Stimulated activated CD4-positive, alpha-beta T cell treated with anti-CD3 and anti-CD28 coated beads, TNF-alpha, amount 100 ng/mL, for 4 hours (primary cell): Measurements from ENCODE around the gene NTF3.

Source experiments
- DNase-seq, 3 experiments: peaks; one replicate each; pipeline ENCODE4 v3.0.0-alpha.2; 2020; ENCODE audit warnings: low read depth in 3 of 3

The NTF3 gene

DNA sequence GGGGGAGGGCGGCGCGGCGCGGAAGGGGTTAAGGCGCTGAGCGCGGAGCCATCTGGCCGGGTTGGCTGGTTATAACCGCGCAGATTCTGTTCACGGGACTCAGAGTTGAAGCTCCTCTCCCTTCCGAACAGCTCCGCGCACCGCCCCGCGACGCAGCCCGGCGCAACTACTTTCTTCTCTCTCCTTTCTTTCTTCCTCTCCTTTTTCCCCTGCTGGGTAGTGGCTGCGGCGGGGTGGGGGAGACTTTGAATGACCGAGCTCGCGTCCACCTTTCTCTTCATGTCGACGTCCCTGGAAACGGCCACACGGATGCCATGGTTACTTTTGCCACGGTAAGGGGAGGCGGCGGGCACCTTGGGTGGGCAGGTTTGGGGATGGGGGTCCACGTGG lies at the start of gene NTF3:
TSS of gene NTF3 (plus strand) at position 98 of the 390 bp plus-strand sequence. CDS start at position 315, 217 bp downstream.
- no peak for DNase-seq

GRCh38 chr12:5384015-5384414 lies 47.9 kb upstream of the NTF3 start:
- DNase-seq = no peak

DNA sequence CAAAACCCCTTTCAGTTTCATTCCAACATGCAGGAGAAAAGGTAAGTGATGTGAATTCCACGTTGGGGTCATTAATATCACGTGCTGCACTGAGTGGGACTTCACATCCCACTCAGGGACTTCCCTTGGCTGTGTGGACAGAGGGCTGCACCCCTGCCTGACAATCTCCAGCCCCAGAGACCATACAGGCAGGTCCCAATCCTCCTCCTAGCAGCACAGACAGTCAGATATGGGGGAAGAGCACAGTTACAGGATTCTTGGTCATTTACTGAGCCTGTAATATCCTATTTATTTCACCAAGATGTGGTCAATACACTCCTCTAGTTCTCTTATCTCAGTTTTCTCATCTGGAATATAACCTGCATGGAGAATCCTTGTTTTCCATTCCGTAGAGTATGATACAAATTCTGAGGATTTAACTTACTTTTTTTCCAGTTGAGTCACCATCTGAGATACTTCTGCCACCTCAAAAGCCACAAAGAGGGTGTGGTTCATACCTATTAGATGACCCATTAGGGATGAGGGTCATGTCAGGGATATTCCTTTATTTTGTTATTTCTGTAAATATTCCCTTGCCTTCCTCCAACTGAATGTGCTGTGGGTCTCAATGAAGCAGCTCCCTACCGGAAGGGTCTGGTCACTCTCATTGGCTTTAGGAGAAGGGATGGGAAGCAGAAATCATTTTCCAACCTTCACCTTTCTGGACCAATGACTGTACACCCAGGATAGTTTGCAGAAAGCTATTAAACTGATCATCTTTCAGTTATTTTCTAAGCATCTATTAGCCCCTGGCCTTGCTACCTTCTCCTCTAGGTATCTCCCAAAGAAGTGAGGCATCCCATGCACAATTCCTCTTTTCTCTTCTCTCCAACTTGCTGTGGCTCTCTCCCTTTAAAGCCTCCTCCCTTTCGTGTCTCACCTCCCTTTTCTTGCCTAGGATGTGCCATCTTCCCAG lies 43.0 kb upstream of the NTF3 start:
- DNase-seq = no peak

- no peak for DNase-seq
Measured at GRCh38 chr12:5390174-5390799, 41.6 kb upstream of the NTF3 start.

DNA sequence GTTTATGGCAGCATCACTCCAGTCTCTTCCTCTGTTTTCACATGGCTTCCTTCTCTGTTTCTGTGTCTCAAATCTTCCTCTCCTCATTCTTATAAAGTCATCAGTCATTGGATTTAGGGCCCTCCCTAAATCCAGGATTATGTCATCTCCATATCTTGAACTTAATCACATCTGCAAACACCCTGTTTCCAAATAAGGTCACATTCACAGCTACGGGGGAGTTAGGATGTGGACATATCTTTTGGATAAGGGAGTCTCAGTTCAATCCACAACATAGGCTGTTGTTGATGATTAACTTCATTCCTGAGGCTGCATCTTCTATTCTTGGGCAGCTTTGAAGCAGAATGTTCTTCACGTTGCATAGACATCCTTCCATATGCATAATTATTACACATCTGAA lies 40.3 kb upstream of the NTF3 start:
- DNase-seq = no peak

GRCh38 chr12:5392961-5393360 lies 38.9 kb upstream of the NTF3 start:
- DNase-seq = no peak

- DNase-seq = no peak
Measured at GRCh38 chr12:5395443-5396271, 36.3 kb upstream of the NTF3 start.

DNA sequence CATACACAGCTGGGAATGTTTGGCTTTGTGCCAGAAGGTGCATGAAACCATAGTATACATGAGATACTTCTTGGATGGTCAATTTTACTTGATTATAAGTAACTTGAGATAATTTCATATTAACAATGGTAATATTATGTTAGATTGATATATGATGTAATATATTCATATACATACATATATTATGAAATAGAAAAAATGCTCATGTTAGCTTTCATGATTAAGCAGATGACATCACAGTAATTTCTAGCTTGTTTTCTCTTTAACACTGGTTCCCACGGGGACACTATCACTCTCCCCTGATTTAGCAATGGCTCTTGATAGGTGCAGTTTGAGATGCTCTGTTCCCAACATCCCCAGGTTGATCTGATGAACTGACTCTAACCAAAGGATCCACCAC lies 35.4 kb upstream of the NTF3 start:
- DNase-seq = no peak

DNA sequence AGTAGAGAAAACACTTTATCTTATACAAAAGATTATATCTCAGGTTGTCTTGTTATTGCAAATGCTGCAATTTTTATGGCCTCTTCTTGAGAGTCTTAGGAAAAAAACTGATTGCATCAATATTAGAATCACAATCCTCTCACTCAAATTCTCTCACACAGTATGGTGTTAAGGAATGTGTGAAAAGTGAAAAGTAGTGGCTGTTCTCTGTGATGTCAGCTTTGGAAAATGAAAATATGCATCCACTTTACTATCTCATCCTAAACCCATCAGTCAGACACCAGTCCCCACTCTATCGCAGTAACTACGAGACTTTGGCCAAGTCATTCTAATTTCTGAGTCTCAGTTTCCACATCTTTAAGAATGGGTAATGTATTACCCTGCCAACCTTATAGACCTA lies 32.6 kb upstream of the NTF3 start:
- no peak for DNase-seq

DNA sequence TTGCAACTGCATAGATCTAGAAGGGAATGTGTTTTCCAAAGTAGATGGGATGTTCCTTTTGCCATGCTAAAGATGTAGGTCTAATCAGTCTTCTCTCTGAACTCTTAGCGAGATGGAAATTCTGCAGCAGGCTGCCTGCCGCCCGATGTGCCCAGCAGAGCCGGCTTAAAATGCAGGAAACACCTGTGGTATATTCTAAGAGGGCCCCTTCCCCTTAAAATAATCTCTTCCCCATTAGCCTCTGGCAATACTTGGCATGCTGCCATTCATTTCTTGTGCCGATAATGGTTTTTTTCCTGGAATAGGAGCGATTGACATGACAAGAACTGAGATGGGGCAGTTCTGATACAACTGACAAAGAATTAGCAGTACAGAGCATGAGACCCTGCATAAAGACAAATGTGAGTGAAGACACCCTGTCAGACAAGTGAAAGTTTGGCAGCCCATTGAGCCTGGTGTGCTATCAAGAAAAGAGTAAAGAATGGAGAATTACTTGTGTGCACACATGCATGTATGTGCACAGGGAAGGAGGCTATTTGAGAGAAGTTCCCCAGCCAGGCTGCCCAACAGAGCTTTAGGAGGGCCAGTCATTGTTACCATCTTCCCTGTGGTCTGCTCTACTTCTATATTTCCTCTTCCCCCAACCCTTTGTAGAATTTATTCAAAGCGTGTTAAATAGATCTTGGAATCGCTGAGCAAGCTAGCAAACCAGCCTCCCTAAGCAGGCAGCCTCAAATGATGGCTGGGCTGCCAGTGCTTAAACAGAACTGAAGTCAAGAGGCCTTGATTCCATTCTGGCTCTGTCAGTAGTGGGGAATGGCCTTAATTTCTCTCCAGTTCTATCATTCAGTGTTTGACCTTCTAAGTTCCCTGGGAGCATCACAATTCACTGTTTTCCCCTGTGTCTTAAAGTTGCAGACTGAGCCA lies 29.6 kb upstream of the NTF3 start:
- no peak for DNase-seq

DNA sequence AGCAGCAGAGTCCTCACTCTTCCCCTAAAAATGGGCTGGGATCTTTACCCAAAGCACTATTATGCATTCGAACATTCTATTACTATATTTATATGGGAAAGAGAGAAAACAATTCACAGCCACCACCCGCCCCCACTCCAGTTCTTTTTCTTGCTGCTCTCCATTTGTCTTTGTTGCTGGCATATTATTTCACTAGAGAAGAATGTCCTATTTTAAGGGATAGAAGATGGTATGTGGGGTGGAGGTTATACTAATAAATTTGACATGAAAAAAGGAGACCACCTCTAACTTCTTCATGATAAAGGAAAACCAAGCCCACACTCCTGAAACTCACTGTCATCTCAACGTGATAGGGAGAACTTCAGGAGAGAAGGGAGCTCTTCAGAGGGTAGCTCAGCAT lies 28.5 kb upstream of the NTF3 start:
- no peak for DNase-seq

DNA sequence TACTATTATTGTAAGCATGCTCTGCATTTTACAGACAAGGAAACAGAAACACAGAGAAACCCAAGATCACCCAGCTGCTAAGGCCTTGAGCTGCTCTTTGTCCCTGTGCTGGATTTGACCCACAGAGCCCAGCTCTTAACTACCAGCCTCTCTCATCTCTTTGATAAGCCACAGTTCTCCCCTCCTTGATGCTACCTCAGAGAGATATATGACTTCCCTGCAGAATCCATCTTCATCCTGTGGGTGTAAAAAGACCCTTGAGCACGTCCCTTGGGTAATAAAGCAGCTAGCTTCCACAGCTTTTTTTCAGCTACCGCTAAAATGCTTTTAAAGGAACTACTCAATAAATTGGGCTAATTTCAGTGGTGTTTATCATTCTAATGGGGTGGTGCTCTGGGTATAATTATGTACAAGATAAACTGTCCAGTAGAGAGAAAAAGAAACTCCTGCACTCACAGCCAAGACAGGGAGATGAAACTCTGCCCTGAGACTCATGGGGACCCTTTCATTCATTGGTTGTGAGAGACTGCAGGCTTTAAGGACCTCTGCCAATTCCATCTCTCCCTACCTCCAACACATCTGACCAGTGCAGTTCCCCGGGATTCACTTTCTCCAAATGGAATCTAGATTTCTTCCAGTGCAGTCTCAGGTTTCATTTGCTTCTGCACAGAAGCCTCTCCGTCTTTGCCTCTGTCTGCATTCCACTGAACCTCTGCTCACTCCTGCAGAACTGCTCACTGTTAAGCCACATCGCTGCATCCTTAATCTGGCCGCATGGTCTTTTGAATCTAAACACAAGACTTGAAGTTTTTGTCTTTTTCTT lies 24.7 kb upstream of the NTF3 start:
- DNase-seq = no peak

DNA sequence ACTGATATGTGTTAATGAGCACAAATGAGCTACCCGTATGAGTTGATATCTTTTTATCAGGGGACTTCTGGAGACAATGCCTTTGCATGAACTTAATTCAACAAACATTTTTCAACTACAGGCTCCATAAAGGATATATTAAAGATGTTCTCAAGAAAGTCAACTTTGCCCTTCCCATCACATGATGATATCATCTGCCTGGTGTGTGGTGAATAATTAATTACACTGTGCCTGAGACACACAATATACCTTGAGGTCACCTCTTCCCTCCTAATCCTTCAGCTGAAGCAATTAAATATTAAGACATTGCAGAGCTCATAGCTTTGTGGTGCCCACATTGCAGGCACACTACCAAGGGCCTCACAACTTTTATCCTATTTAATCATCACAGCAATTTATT lies 22.3 kb upstream of the NTF3 start:
- no peak for DNase-seq

DNA sequence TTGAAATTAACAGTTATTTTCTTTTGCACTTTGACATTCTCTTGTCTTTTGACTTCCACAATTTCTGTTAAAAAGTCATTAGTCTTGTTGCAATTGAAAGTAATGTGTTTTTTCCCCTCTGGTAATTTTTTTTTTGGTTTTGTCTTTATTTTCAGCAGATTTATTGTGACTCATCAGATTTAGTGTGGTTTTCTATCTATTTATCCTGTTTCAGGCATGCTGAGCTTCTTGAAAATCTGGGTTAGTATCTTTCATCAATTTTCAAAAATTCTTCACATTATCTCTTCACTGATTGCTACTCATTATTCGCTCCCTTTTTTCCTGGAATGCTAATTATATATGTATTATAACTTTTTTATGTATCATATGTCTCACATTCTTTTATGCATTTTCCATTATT lies 15.3 kb upstream of the NTF3 start:
- no peak for DNase-seq

- no peak for DNase-seq
Measured at GRCh38 chr12:5417500-5417899, 14.4 kb upstream of the NTF3 start.

GRCh38 chr12:5428332-5429221 lies 3.3 kb upstream of the NTF3 start:
- no peak for DNase-seq

- DNase-seq = no peak
Measured at GRCh38 chr12:5429741-5430557, 2.0 kb upstream of the NTF3 start.
